ENCODE data around the gene PPP1R3G.

Gene PPP1R3G

GRCh38 chr6:5071216-5071615, 13.9 kb upstream of the PPP1R3G start:
- H3K27ac ChIP-seq (replicated peaks) = no peak overlapping the region
- H3K4me3 ChIP-seq (replicated peaks; ENCODE audit: insufficient read depth, low read length) = no peak overlapping the region
- no peaks in the 10 kb centered on the region for H3K27me3 ChIP-seq (ENCODE audit: insufficient read depth, poor library complexity, severe bottlenecking)
- no peak for TF ChIP-seq SPI1 (IDR thresholded peaks at IDR 0.05; ENCODE audit: borderline replicate concordance, low read depth)
- TF ChIP-seq, protein P1, sequence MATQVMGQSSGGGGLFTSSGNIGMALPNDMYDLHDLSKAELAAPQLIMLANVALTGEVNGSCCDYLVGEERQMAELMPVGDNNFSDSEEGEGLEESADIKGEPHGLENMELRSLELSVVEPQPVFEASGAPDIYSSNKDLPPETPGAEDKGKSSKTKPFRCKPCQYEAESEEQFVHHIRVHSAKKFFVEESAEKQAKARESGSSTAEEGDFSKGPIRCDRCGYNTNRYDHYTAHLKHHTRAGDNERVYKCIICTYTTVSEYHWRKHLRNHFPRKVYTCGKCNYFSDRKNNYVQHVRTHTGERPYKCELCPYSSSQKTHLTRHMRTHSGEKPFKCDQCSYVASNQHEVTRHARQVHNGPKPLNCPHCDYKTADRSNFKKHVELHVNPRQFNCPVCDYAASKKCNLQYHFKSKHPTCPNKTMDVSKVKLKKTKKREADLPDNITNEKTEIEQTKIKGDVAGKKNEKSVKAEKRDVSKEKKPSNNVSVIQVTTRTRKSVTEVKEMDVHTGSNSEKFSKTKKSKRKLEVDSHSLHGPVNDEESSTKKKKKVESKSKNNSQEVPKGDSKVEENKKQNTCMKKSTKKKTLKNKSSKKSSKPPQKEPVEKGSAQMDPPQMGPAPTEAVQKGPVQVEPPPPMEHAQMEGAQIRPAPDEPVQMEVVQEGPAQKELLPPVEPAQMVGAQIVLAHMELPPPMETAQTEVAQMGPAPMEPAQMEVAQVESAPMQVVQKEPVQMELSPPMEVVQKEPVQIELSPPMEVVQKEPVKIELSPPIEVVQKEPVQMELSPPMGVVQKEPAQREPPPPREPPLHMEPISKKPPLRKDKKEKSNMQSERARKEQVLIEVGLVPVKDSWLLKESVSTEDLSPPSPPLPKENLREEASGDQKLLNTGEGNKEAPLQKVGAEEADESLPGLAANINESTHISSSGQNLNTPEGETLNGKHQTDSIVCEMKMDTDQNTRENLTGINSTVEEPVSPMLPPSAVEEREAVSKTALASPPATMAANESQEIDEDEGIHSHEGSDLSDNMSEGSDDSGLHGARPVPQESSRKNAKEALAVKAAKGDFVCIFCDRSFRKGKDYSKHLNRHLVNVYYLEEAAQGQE (IDR thresholded peaks at IDR 0.05; ENCODE audit: insufficient replicate concordance, low read depth) = no peak
- TF ChIP-seq GABPA (IDR thresholded peaks at IDR 0.05; ENCODE audit: low read depth) = no peak
- TF ChIP-seq POLR2AphosphoS5 (IDR thresholded peaks at IDR 0.05; ENCODE audit: low read depth) = no peak
- TF ChIP-seq CTCF (IDR thresholded peaks at IDR 0.05; ENCODE audit: insufficient read depth, low read length) = no peak
- no peak for DNase-seq (ENCODE audit: low read depth in 1 of 2, low spot score in 1 of 2)

- TF ChIP-seq, protein P1 (IDR thresholded peaks at IDR 0.05; ENCODE audit: insufficient replicate concordance, low read depth) = no peak
- TF ChIP-seq CTCF (IDR thresholded peaks at IDR 0.05; ENCODE audit: insufficient read depth, low read length) (no peak), SPI1 (IDR thresholded peaks at IDR 0.05; ENCODE audit: borderline replicate concordance, low read depth) (no peak), POLR2AphosphoS5 (IDR thresholded peaks at IDR 0.05; ENCODE audit: low read depth) (no peak), GABPA (IDR thresholded peaks at IDR 0.05; ENCODE audit: low read depth) (no peak)
- Histone ChIP-seq H3K4me3 (replicated peaks; ENCODE audit: insufficient read depth, low read length) (no peak overlapping the region), H3K27me3 (ENCODE audit: insufficient read depth, poor library complexity, severe bottlenecking) (no peaks in the 10 kb centered on the region), H3K27ac (replicated peaks) (no peak overlapping the region)
- DNase-seq (ENCODE audit: low read depth in 1 of 2, low spot score in 1 of 2) = no peak
Measured at GRCh38 chr6:5072440-5072839, 12.7 kb upstream of the PPP1R3G start.

DNA sequence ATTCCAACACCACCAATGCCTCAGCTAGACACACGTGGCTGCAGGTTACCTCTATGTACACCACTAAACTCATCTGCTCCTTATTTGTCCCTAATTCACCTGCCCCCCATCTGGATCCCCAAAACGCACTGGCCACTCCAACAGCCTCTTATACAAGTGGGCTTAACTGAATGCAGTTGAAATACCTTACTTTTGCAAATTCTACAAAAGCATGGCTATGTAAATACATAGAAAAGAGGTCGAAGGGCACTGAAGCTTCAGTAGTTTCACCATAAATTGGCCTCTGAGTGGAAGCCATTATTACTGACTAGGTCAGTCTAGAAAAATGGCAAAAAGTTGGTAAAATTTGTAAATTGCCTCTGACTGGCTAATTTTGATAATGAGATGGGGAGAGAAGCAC, 11.1 kb upstream of the PPP1R3G start:
- H3K27ac ChIP-seq (replicated peaks) = no peak overlapping the region
- no peak overlapping the region for H3K4me3 ChIP-seq (replicated peaks; ENCODE audit: insufficient read depth, low read length)
- no peak for TF ChIP-seq GABPA (IDR thresholded peaks at IDR 0.05; ENCODE audit: low read depth)
- no peak for TF ChIP-seq SPI1 (IDR thresholded peaks at IDR 0.05; ENCODE audit: borderline replicate concordance, low read depth)
- no peak for TF ChIP-seq CTCF (IDR thresholded peaks at IDR 0.05; ENCODE audit: insufficient read depth, low read length)
- TF ChIP-seq POLR2AphosphoS5 (IDR thresholded peaks at IDR 0.05; ENCODE audit: low read depth) = no peak
- TF ChIP-seq, protein P1 (IDR thresholded peaks at IDR 0.05; ENCODE audit: insufficient replicate concordance, low read depth) = no peak
- no peaks in the 10 kb centered on the region for H3K27me3 ChIP-seq (ENCODE audit: insufficient read depth, poor library complexity, severe bottlenecking)
- DNase-seq (ENCODE audit: low read depth in 1 of 2, low spot score in 1 of 2) = no peak

Measured in HL-60 (cell line).